CD4-positive, alpha-beta T cell treated with Interleukin-6 for 4 hours (primary cell): Measurements from ENCODE around the gene TBC1D9B.

Experiments used
- DNase-seq: peaks from one replicate; pipeline ENCODE4 v3.0.0-alpha.2; 2020; ENCODE audit warnings: mixed read lengths

TBC1D9B gene

GRCh38 chr5:179907556-179908324 lies at the start of gene TBC1D9B:
TBC1D9B (minus strand) TSS chr5:179907897; CDS start chr5:179907821, 76 bp downstream.
- DNase-seq = peak; percentile 81

- no peak for DNase-seq
Observed at GRCh38 chr5:179955630-179956029, 47.9 kb upstream of the TBC1D9B start.

- DNase-seq = no peak
Observed at GRCh38 chr5:179955062-179955461, 47.4 kb upstream of the TBC1D9B start.

DNA sequence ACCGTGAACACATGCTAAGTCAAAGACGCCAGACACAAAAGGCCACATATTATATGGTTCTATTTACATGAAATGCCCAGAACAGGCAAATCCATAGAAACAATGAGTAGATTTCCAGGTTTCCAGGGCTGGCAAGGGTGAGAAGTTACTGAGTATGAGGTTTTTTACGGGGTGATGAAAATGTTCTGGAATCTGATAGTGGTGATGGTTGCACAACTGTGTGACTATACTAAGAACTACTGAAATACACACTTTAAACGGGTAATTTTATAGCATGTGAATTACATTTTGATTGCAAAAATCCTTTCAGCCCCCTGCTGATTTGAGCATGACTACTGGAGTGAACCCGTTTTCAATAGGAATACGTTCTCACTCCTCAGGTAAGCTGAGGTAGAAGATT lies 46.7 kb upstream of the TBC1D9B start:
- no peak for DNase-seq

- no peak for DNase-seq
Observed at GRCh38 chr5:179953987-179954386, 46.3 kb upstream of the TBC1D9B start.

DNA sequence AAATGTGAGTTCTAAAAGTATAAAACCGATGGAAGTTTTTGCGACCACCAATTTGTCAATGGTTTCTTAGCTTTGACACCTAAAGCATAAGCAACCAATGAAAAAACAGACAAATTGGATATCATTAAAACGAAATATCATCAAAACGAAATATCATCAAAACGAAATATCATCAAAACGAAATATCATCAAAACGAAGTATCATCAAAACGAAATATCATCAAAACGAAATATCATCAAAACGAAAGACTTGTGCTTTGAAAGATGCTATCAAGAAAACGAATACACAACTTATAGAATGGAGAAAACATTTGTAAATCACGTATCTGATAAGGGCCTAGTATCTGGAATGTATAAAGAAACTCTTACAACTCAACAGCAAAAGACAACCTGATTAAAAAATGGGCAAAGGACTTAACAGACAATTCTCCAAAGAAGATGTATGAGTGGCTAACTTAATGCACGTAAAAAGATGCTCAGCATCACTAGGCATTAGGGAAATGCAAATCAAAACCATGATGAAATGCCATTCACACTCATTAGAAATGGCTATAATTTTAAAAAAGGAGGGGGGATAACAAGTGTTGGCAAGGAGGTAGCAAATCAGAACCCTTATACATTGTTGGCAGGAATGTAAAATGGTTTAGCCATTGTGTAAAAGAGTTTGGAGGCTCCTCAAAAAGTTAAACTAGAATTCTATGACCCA lies 29.4 kb upstream of the TBC1D9B start:
- DNase-seq = no peak

GRCh38 chr5:179930788-179931473 lies 23.2 kb upstream of the TBC1D9B start:
- no peak for DNase-seq

GRCh38 chr5:179927824-179928223 lies 20.1 kb upstream of the TBC1D9B start:
- DNase-seq = no peak

DNA sequence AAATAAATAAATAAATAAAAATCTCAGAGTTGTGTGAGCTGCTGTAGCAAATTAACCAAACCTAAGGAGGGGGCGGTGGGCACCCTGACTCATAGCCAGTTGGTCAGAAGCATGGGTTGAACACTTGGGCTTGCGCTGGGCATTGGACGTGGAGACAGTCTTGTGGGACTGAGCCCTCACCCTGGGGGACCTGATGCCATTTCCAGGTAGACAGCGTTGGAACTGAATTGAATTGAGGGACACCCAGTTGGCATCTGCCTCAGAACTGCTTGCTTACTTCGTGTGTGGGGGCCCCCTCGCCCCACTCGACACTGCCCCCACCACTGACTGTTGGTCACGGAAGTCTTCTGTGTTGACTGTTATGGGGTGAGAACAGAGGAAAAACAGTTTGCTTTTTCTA lies 19.0 kb upstream of the TBC1D9B start:
- DNase-seq = no peak

DNA sequence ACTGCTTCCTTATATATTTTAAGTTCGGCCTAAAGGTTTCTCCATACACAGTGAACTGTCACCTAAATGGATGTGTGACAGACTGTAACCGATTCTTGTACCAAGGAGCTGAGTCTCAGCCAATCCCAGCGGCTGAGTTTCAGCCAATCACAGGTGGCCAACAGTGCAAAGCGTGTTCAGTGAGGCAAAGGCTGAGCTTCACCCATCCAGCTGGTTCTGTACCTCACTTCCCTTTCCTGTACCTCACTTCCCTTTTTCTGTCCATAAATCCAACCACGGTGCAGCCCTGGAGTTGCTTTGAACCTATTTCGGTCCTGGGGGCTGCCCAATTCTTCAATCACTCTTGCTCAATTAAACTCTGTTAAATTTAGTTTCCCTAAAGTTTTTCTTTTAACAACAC lies 15.7 kb upstream of the TBC1D9B start:
- no peak for DNase-seq

DNA sequence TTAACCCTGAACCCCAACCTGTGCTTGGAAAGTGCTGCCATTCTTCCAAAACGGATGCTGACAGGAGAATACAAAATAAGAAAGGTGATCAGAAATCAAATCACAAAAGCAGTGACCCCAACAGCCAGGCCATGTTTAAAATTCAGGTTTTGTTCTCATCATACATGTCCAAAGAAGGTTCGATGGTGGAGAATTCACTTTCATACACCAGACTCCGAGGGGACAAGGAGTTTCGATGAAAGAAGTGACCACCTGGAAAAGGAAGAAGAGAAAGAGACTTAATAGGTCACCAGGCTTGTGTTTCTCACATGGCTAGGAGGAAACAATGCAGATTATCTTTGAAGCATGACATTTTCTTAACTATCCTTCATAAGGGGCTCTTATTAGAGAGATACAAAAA lies 12.5 kb upstream of the TBC1D9B start:
- DNase-seq = no peak

DNA sequence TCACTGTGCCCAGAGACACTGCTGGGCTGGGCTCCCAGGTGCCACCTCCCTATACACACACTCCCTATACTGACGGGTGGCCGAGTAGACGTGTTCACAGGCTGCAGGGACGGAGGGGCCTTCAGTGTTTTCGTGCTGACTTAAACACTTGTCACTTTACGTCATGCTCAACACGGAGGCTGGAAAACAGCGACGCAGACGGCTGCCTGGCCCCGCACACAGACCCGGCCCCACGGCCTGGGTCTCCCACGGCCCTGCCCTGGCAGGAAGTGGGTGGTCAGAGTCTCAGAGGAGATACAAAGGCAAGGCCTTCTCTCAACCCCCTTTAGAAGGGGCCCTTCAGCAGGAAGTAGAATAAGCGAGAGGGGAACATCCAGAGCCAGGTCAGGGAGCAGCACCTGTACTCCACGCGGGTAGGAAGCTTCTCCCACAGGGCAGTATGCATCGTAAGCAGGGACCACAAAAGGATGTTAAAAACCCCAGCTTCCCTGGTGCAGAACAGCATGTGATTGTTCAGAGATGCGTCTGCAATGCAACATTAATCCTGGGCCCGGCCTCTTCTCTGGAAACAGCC lies 11.9 kb upstream of the TBC1D9B start:
- DNase-seq = no peak

DNA sequence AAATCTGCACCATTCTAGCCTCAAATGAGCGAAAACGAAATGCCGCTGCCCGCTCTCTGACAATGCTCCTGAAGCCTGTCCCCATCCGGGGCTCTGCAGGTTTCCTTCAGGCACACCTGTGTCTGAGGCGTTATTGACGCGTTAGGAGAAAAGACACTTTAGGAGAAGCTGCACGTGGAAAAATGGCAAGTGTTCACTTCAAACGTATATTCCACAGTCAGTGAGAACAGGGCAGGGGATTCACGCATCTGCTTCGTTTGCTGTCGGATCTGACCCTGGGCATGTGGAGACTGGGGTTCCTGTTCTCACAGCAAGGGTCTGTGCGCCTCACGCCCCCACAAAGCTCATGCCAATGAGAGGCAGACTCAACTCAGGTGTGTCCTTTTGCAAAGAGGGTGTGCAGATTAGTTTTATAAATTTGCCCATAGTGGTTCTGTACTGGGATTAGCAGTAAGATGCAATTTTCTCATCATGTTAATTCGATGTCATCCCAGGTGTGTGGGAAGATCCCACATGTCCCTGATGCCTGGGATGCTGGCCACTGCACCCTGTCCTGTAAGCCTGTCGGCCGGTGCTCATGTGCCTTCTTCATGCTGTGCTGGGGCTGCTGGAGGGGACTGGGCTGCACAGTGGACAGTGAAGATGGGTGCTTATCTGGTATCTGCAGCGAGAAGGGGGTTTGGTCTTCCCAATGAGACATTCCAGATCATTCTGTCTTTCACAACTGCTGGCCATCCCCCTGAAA lies 11.2 kb upstream of the TBC1D9B start:
- no peak for DNase-seq

DNA sequence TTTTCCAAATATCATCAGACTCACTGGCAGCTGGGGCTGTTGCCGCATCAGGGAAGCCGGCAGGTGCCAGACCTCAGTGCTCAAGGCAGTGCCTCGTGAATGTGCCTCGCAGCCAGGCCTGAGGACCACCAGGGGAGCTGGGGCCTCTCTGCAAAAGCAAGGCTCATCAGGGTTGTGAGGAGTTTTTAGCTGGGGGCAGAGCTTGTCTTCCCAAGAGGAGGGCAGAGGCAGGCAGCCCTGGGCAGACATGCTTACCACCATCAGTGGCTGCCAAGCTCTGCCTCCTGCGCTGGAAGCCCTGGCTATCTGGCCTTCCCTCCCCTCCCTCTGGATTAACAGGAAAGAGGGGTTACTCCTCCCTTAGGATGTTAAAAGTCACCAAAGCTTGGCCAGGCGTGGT lies 8.8 kb upstream of the TBC1D9B start:
- no peak for DNase-seq

DNA sequence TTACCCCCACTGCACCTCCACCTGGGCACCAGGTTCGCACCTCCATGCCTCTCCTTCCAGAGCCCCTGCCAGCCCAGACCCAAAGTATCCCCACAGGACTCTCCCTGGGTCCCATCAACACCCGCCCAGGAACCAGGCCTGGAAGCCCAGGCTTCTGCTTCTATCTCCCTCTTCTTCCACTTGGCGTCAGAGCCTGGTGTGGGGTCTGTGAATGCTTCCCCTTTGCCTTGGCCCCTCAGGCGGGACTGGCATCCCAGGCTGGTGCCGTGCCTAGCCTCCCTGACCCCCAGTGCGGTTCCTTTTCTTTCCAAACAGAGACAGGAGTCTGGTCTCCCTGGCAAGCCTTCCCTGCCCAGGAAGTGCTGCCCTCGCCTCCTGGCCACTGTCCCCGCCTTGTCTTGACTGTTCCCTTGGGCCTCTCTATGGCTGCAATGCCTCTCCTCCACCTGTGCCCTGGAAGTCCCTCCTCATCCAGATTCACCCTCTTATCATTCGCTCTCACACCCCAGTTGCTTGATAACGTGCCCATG lies 7.8 kb upstream of the TBC1D9B start:
- no peak for DNase-seq

GRCh38 chr5:179914032-179914755 lies 6.5 kb upstream of the TBC1D9B start:
- no peak for DNase-seq

DNA sequence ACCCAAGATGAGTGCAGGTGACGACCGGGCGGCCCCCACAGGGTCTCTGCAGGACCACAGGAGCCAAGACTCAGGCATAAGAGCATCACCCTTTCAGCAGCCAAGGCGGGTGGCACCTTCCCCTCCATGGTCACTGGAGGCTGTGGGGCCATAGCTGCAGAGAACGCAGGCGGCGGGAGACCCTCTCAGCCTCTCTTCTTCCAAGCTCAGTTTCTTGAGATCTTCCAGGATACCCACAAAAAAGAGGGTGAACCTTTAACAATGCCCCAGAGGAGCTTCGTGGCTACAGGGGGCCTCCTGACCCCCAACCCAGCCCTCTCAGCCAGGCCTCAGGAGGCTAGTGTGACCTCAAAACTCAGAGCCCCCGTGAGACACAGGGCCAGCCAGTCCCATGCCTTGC lies 5.8 kb upstream of the TBC1D9B start:
- DNase-seq = no peak

GRCh38 chr5:179912951-179913350 lies 5.3 kb upstream of the TBC1D9B start:
- DNase-seq = no peak

GRCh38 chr5:179912386-179912785 lies 4.7 kb upstream of the TBC1D9B start:
- DNase-seq = no peak

GRCh38 chr5:179909224-179909623 lies 1.5 kb upstream of the TBC1D9B start:
- no peak for DNase-seq

DNA sequence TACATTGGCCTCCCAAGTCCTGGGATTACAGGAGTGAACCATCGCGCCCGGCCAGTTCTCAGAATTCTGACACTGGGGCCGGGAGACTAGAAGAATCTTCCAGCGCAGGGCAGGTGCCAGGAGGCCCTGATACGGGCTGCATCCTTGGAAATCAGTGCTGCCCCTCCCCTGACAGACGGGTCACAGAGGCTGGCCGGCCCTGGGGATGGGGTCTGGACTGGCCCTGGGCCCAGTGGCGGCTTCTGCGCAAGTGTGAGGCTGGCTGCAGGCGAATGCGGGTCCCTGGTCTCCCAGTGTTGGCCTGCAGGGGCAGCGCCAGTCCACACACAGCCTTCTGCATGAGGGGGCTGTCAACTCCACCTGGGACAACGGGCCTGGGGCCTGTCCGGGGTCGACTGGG lies 831 bp upstream of the TBC1D9B start:
- no peak for DNase-seq
